Panc1 (cell line): Measurements from ENCODE around the gene GTF3C5. TPM values are rescaled to one million over a fixed set of nuclear protein-coding genes. Genes with fewer than 3 reads are reported as not detected.
A peak's percentile ranks its signal among the peaks of the same experiment; 100 is the strongest.

Experiments
- ATAC-seq: fragments of 200-7000 bp; cut with Tn5 transposase; 2 replicates; pipeline ENCODE4 v1.9.1; 2020; ENCODE audit warnings: mild to moderate bottlenecking, moderate library complexity
- BruUV-seq: library from RNA; stranded (reverse); fragments of 400-500 nt; replicated peaks from 2 replicates; lab custom pipeline; 2021; lab: Mats Ljungman, UMichigan
- CTCF ChIA-PET: fragments of 300-600 bp; sonication (Branson Sonifier 250); formaldehyde crosslinking; loops from one replicate; lab custom pipeline; 2022; ENCODE audit warnings: antibody characterized with exemption; lab: Charles Lee
- POLR2A ChIA-PET: fragments of 300-600 bp; sonication (Branson Sonifier 250); formaldehyde crosslinking; loops from one replicate; lab custom pipeline; 2022; ENCODE audit warnings: antibody characterized with exemption; lab: Charles Lee
- DNase-seq: peaks from one replicate; pipeline ENCODE4 v3.0.0-alpha.2; 2010; ENCODE audit warnings: low read depth, low spot score
- H3K27ac ChIP-seq: 2 replicates; pipeline ENCODE4 v1.5.1; 2011; ENCODE audit warnings: mild to moderate bottlenecking, low read length, inconsistent platforms
- H3K27me3 ChIP-seq: fragments of 200-500 bp; sonication (Bioruptor generic); 2 replicates; pipeline ENCODE4 v1.6.0; 2014; ENCODE audit warnings: low read length, inconsistent platforms; ENCODE audit not compliant: control insufficient read depth, insufficient read depth
- H3K36me3 ChIP-seq: fragments of 200-500 bp; sonication (Bioruptor generic); 2 replicates; pipeline ENCODE4 v1.5.1; 2014; ENCODE audit warnings: inconsistent platforms, mild to moderate bottlenecking, low read length, moderate library complexity; ENCODE audit not compliant: control insufficient read depth, insufficient read depth
- H3K4me1 ChIP-seq: 2 replicates; pipeline ENCODE4 v1.5.1; 2011; ENCODE audit warnings: inconsistent platforms, mild to moderate bottlenecking, low read length, moderate library complexity; ENCODE audit not compliant: control insufficient read depth, insufficient read depth
- H3K4me3 ChIP-seq, 2 experiments: 2 replicates each; pipeline ENCODE4 v1.5.1; 2011 to 2012; ENCODE audit warnings: low read depth in 2 of 2, low read length in 2 of 2, mild to moderate bottlenecking in 2 of 2, inconsistent platforms in 1 of 2, moderate library complexity in 1 of 2
- H3K9me3 ChIP-seq: fragments of 200-500 bp; sonication (Bioruptor generic); 2 replicates; pipeline ENCODE4 v1.5.1; 2014; ENCODE audit warnings: low read depth, mild to moderate bottlenecking, inconsistent platforms, low read length, moderate library complexity; ENCODE audit not compliant: control insufficient read depth, insufficient read depth
- CTCF ChIP-seq: fragments of 450-650 bp; IDR thresholded peaks from 2 replicates; pipeline ENCODE4 v1.5.1; 2017; ENCODE audit warnings: mild to moderate bottlenecking
- POLR2AphosphoS5 ChIP-seq: IDR thresholded peaks from 2 replicates; pipeline ENCODE4 v1.6.1; 2012; ENCODE audit warnings: mild to moderate bottlenecking, low read depth, low read length, moderate library complexity
- SIN3A ChIP-seq: IDR thresholded peaks from 2 replicates; pipeline ENCODE4 v1.6.1; 2012; ENCODE audit warnings: low read depth, mild to moderate bottlenecking, low read length, moderate library complexity, borderline replicate concordance; ENCODE audit not compliant: insufficient read depth
- TCF7L2 ChIP-seq: IDR thresholded peaks from 2 replicates; pipeline ENCODE4 v1.6.1; 2011; ENCODE audit warnings: mild to moderate bottlenecking, low read depth, low read length, inconsistent platforms
- in situ Hi-C: cut with HindIII; loops from 2 replicates; pipeline ENCODE4 v1.10.0; 2016; ENCODE audit warnings: low sequenced_read_pairs, low pct_unique_long_range_greater_than_20kb
- intact Hi-C: fragments of 100-400 bp; cut with micrococcal nuclease; formaldehyde crosslinking; loops from one replicate; pipeline ENCODE4 v1.10.0; 2022; ENCODE audit not compliant: unreplicated experiment
- total RNA-seq: library from RNA; stranded (reverse); gene quantifications from one replicate; pipeline ENCODE4 v1.2.1, GENCODE V29; 2021; ENCODE audit not compliant: unreplicated experiment
- TF ChIP-seq, protein P1 (sequence below), 2 experiments: IDR thresholded peaks; 2 replicates each; pipeline ENCODE4 v1.6.1; 2011 to 2012; ENCODE audit warnings: low read depth in 2 of 2, control low read depth in 1 of 2, low read length in 1 of 2, mild to moderate bottlenecking in 1 of 2, moderate library complexity in 1 of 2; ENCODE audit not compliant: insufficient read depth in 1 of 2

GTF3C5 gene
- total RNA-seq, 1 experiment from 2014 or later: 47.7 TPM

- no peaks in the 10 kb centered on the region for H3K27me3 ChIP-seq
- no peak overlapping the region for H3K4me3 ChIP-seq
- no peaks in the 10 kb centered on the region for H3K9me3 ChIP-seq
- in situ Hi-C loops: no loop called here
- no peaks in the 10 kb centered on the region for H3K4me1 ChIP-seq
- DNase-seq: no peak
- TF ChIP-seq SIN3A (no peak), POLR2AphosphoS5 (no peak)
- TF ChIP-seq, protein P1, sequence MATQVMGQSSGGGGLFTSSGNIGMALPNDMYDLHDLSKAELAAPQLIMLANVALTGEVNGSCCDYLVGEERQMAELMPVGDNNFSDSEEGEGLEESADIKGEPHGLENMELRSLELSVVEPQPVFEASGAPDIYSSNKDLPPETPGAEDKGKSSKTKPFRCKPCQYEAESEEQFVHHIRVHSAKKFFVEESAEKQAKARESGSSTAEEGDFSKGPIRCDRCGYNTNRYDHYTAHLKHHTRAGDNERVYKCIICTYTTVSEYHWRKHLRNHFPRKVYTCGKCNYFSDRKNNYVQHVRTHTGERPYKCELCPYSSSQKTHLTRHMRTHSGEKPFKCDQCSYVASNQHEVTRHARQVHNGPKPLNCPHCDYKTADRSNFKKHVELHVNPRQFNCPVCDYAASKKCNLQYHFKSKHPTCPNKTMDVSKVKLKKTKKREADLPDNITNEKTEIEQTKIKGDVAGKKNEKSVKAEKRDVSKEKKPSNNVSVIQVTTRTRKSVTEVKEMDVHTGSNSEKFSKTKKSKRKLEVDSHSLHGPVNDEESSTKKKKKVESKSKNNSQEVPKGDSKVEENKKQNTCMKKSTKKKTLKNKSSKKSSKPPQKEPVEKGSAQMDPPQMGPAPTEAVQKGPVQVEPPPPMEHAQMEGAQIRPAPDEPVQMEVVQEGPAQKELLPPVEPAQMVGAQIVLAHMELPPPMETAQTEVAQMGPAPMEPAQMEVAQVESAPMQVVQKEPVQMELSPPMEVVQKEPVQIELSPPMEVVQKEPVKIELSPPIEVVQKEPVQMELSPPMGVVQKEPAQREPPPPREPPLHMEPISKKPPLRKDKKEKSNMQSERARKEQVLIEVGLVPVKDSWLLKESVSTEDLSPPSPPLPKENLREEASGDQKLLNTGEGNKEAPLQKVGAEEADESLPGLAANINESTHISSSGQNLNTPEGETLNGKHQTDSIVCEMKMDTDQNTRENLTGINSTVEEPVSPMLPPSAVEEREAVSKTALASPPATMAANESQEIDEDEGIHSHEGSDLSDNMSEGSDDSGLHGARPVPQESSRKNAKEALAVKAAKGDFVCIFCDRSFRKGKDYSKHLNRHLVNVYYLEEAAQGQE (IDR thresholded peaks at IDR 0.05; ENCODE audit: insufficient read depth in 1 of 2, low read depth in 2 of 2, low read length in 1 of 2): no peak
- no peak for ATAC-seq
- BruUV-seq: no TSS peak
- intact Hi-C loops: loop anchor here (10.0 kb wide), 1 partner anchor 98 kb away; no protein-coding TSS in a partner anchor
- no peak overlapping the region for H3K27ac ChIP-seq
- POLR2A ChIA-PET: no interaction called here
- H3K36me3 ChIP-seq: peaks cover 2% of the 10 kb centered on the region; the same call in 1 of the 2 replicates
- CTCF ChIA-PET: no interaction called here
Measured at GRCh38 chr9:133046900-133047295, 16.1 kb downstream of the GTF3C5 start.

DNA sequence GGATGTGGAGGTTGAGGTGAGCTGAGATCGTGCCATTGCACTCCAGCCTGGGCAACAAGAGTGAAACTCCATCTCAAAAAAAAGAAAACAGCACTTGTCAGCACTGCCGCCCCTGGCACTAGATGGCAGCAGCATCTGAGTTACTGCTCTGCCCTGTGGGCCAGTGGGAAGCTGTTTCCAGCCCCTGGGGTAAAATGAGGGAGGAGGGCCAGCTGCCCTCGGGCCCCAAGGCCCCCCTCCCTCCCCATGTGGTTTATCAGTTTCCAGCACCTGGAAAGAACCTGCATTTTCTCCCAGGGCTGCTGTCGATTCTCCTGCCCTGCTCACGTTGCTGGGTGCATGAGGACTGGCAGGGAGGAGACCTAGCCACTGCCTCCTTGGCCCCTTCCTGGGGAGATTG is 17.8 kb downstream of the GTF3C5 start:
- ChIA-PET CTCF (interaction anchor here (0.7 kb wide), 1 partner anchor 28 kb away, joined by 3 read pairs; no protein-coding TSS in a partner anchor), POLR2A (no interaction called here)
- ATAC-seq: peak; percentile 81
- H3K27me3 ChIP-seq: no peaks in the 10 kb centered on the region
- no peak for DNase-seq
- no peak overlapping the region for H3K4me3 ChIP-seq
- in situ Hi-C loops: no loop called here
- no peak overlapping the region for H3K27ac ChIP-seq
- H3K4me1 ChIP-seq: no peaks in the 10 kb centered on the region
- H3K9me3 ChIP-seq: no peaks in the 10 kb centered on the region
- TF ChIP-seq CTCF (no peak; the same call in 1 of the 2 replicates), SIN3A (no peak)
- intact Hi-C loops: loop anchor here (10.0 kb wide), 1 partner anchor 96 kb away; no protein-coding TSS in a partner anchor
- BruUV-seq: no TSS peak
- H3K36me3 ChIP-seq: 0 out of 2 replicates have a peak, but pooled peaks cover 2% of the 10 kb centered on the region

GRCh38 chr9:133049043-133049442 is 18.2 kb downstream of the GTF3C5 start:
- no peaks in the 10 kb centered on the region for H3K27me3 ChIP-seq
- TF ChIP-seq TCF7L2 (no peak), POLR2AphosphoS5 (no peak), SIN3A (no peak), CTCF (no peak)
- TF ChIP-seq, protein P1 (IDR thresholded peaks at IDR 0.05; ENCODE audit: insufficient read depth in 1 of 2, low read depth in 2 of 2, low read length in 1 of 2): no peak
- in situ Hi-C loops (no loop called here), intact Hi-C loops (loop anchor here (10.0 kb wide), 1 partner anchor 96 kb away; no protein-coding TSS in a partner anchor)
- CTCF ChIA-PET: interaction anchor here (0.7 kb wide), 1 partner anchor 28 kb away, joined by 3 read pairs; no protein-coding TSS in a partner anchor
- BruUV-seq: no TSS peak
- ATAC-seq: no peak
- POLR2A ChIA-PET: no interaction called here
- peaks cover 2% of the 10 kb centered on the region; the same call in 1 of the 2 replicates for H3K36me3 ChIP-seq
- no peak overlapping the region for H3K27ac ChIP-seq
- H3K4me3 ChIP-seq: no peak overlapping the region
- no peaks in the 10 kb centered on the region for H3K9me3 ChIP-seq
- no peaks in the 10 kb centered on the region for H3K4me1 ChIP-seq
- DNase-seq: no peak
